ENCODE measurements around the gene COL23A1.

GRCh38 chr5:178524093-178524882 is 65.9 kb downstream of the COL23A1 start:
- no peak for TF ChIP-seq POLR2AphosphoS5 (IDR thresholded peaks at IDR 0.05; ENCODE audit: low read depth, low read length)
- no peak for TF ChIP-seq POLR2A (IDR thresholded peaks at IDR 0.05; ENCODE audit: low read depth, low read length)
- no peak for TF ChIP-seq SPI1 (IDR thresholded peaks at IDR 0.05; ENCODE audit: low read depth, low read length)
- TF ChIP-seq TAF1 (IDR thresholded peaks at IDR 0.05; ENCODE audit: low read depth, low read length): no peak
- no peak for TF ChIP-seq POU2F2 (IDR thresholded peaks at IDR 0.05; ENCODE audit: low read depth, low read length)
